ENCODE data around the gene GRIN3A. TPM values are rescaled to one million over a fixed set of nuclear protein-coding genes. Genes with fewer than 3 reads are reported as not detected.
A peak's percentile ranks its signal among the peaks of the same experiment; 100 is the strongest.
"Not testable (repeated sequence)": the region's sequence is repeated elsewhere in the genome, so short reads cannot be mapped to it uniquely, and the experiment has no call there.

Gene GRIN3A
- not detected in 2 replicates for total RNA-seq

GRCh38 chr9:101738566-101739183 lies at the start of gene GRIN3A:
Gene GRIN3A, minus strand, starts transcription at chr9:101738647. Its CDS starts 668 bp downstream, at chr9:101737979.
- no peak for DNase-seq (ENCODE audit: low read depth)

- no peak for DNase-seq (ENCODE audit: low read depth)
Measured at GRCh38 chr9:101787891-101788290, 49.4 kb upstream of the GRIN3A start.

DNA sequence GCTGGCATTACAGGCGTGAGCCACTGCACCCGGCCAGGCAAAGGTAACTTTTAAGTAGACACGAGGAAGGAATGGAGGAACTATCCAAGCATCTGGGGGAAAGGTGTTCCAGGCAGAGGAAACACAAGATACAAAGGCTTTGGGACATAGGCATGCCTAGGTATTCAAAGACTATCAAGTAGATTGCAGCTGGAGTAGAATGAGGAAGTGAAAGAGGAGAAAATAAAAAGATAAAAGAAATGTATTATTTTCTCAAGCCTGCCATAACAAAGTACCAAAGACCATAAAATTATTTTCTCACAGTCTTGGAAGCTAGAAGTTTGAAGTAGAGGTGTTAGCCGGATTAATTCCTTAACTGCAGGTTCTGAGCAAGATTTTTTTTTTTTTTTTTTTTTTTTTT lies 39.9 kb upstream of the GRIN3A start:
- no peak for DNase-seq (ENCODE audit: low read depth)

GRCh38 chr9:101764472-101764871 lies 26.0 kb upstream of the GRIN3A start:
- DNase-seq (ENCODE audit: low read depth), result no peak

GRCh38 chr9:101758304-101758930 lies 20.0 kb upstream of the GRIN3A start:
- DNase-seq (ENCODE audit: low read depth), result no peak

- no peak for DNase-seq (ENCODE audit: low read depth)
Measured at GRCh38 chr9:101753716-101754115, 15.3 kb upstream of the GRIN3A start.

DNA sequence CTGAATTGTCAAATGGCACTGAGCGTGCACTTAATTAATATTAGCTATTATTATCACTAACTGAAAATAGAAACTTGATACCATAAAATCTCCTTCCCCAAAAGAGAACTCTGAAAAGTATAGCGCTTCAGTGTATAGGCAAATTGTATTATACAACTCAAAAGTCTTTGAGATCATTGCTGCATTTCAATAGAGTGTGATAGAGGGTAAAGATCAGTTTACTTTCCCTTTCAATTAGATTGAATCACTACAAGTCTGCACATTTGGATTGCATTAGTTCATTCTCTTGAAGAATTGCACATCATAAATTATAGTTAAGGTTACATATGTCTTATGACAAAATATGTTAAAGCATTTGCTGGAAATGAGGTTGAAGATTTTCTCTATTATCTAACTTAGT lies 13.4 kb upstream of the GRIN3A start:
- no peak for DNase-seq (ENCODE audit: low read depth)

DNA sequence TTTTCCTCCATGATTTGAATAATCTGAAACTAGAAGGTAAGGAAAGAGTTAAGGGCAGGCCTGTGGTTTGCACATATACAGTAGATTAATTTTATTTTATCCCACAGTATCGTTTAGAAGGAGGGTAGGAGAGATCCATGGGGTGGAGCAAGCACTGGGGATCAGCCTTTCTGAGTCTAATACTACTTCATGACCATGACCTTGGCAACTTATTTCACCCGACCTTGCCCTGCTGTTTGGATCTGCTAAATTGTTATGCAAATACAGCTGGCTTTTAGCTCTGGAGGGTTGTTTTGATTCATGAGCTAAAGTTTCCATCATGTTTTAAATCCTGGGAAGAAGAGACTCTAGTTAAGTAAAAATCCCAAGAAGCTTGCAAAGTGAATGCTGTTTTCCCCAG lies 864 bp upstream of the GRIN3A start:
- DNase-seq (ENCODE audit: low read depth), result no peak

GRCh38 chr9:101737705-101738565 lies 512 bp downstream of the GRIN3A start:
- no peak for DNase-seq (ENCODE audit: low read depth)

- no peak for DNase-seq (ENCODE audit: low read depth)
Measured at GRCh38 chr9:101737165-101737704, 1.2 kb downstream of the GRIN3A start.

- peak; percentile 12 for DNase-seq (ENCODE audit: low read depth)
Measured at GRCh38 chr9:101736717-101737116, 1.7 kb downstream of the GRIN3A start.

GRCh38 chr9:101731429-101731828 lies 7.0 kb downstream of the GRIN3A start:
- no peak for DNase-seq (ENCODE audit: low read depth)

DNA sequence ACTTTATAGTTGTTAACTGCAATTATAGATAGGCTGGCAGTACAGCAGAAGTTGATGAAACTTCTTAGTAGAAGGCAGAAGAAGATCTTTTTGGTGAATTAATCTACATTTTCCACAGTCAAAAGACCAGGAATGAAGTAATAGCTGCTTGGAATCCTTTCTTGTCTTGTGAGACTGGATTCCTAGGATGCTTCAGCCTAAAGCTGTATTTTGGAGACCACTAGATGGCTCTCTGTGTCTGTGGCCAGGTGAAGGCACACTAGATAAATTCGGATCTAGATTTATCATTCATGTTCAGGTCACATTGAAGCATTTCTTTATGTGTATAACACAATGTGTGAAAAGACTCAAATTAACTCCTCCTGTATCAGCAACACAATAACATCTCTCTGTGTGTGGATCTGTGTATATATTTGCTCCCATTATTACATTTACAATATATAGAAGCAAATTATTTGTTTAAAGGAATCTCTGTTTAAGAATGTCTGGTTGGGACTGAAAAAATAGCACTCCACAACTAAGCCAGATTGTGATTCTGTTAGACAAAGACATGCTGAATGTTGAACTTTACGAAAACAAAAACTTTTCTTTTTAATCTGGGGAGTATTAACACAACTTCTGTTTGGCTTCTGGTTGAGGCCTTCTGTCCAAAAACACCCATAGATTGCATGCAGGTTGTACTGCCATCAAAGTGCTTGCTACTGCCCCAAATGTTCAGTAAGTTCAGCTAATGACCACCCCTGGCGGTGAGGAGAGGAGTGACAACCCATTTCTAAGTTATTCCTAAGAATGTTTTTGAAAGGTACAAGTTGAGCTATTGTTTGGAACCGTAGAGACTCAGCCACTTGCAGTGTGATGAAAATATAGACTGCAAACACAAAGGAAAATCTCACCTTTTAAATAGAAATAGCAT lies 10.6 kb downstream of the GRIN3A start:
- DNase-seq (ENCODE audit: low read depth), result peak; percentile 13

DNA sequence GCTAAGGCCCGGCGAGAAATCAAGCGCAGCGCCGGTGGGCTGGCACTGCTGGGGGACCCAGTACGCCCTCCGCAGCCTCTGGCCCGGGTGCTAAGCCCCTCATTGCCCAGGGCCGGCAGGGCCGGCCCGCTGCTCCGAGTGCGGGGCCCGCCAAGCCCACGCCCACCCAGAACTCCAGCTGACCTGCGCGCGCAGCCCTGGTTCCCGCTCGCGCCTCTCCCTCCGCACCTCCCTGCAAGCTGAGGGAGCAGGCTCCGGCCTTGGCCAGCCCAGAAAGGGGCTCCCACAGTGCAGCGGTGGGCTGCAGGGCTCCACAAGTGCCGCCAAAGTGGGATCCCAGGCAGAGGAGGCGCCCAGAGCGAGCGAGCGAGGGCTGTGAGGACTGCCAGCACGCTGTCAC lies 14.2 kb downstream of the GRIN3A start:
- not testable (repeated sequence) for DNase-seq (ENCODE audit: low read depth)

DNA sequence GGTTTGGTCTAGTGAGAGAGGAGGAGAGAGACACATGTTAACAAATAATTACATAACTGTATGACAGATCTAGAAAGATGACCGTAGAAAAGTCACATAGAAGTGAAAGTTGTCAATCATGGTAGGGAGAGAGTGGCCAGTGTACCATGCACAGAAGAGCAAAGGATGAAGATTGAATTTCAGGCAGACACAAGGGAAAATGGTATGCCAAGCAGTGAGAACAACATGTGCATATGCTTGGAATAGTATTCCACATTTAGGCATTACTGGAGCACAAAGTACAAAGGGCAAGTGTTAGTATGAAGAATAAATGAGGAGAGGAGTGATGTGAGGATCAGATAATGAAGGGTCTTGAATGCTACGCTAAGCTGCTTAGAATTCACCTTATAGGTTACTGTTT lies 20.3 kb downstream of the GRIN3A start:
- no peak for DNase-seq (ENCODE audit: low read depth)

- DNase-seq (ENCODE audit: low read depth), result no peak
Measured at GRCh38 chr9:101716629-101717028, 21.8 kb downstream of the GRIN3A start.

GRCh38 chr9:101711330-101711941 lies 27.0 kb downstream of the GRIN3A start:
- DNase-seq (ENCODE audit: low read depth), result no peak

DNA sequence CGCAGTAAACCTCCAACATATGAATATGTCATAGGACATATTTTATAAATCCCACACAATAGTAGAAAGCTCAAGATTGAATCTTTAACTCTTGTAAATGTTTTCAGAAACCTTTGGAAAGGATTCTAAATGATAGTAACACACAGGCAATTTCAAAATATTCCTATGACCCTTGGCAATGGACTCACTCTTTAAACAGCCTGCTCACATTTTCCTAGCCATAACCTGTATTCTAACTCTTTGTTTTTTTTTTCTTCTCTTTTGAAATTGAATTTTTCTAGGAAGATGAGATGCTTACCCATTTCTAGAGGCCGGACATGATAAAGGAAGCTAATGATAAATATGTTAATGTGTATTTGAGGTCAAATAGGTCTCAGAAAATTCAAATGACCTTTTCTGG lies 29.6 kb downstream of the GRIN3A start:
- DNase-seq (ENCODE audit: low read depth), result no peak

DNA sequence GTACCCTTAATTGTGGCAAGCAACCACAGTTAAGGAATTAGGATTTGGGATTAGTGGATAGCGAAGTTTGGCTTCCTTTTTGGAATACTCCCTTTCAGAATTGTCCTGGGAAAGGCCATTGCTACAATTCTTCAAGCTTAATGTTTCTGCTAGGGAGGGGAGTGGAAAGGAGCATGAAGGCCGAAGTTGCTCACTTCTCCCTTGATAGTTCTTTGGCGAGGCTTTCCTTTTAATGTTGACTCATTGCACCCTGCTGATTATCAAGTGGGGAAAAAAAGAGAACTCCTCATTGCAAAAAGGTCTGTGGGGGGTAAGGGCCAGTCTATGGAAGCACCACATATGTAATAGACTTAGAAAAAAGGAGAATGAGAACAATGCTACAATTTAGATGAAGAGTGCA lies 30.7 kb downstream of the GRIN3A start:
- no peak for DNase-seq (ENCODE audit: low read depth)

DNA sequence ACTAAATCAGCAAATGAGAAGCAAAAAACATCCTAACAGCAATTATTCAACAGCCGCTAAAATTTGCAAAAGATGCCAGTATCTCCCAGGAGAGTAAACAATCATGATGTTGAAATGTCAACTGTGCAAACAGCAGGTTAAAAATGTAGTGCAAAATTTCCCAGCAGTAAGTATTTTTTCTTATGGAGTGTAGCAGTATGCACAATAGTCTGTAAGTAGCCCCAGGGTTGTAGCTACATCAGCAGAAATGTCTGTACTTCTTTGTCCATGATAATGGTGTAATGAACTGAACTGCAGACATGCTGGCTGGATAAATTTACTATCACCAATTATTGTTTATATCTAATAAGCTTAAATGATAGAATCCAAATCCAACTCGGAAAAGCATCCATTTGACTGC lies 31.4 kb downstream of the GRIN3A start:
- DNase-seq (ENCODE audit: low read depth), result no peak

- peak; percentile 21 for DNase-seq (ENCODE audit: low read depth)
Measured at GRCh38 chr9:101706261-101706798, 32.1 kb downstream of the GRIN3A start.
